Measurements from ENCODE around the gene NCAPG2.

The NCAPG2 gene

GRCh38 chr7:158583810-158584209 is 120.8 kb downstream of the NCAPG2 start:
- in situ Hi-C loops (cut with MboI; ENCODE audit: low sequenced_read_pairs), result no loop called here

GRCh38 chr7:158583143-158583542 is 121.5 kb downstream of the NCAPG2 start:
- in situ Hi-C loops (cut with MboI; ENCODE audit: low sequenced_read_pairs), result no loop called here

GRCh38 chr7:158582089-158582456 is 122.5 kb downstream of the NCAPG2 start:
- in situ Hi-C loops (cut with MboI; ENCODE audit: low sequenced_read_pairs), result no loop called here

- in situ Hi-C loops (cut with MboI; ENCODE audit: low sequenced_read_pairs), result no loop called here
Observed at GRCh38 chr7:158581440-158582088, 123.0 kb downstream of the NCAPG2 start.

Data from HL-60/S4 treated with retinoic acid at 250 ng/mL for 4 days and 3 days (cell line).